Testis (tissue), 2 donors: ENCODE data around the gene INSIG1.

Experiments
- CTCF ChIP-seq, 3 experiments: fragments of 450-650 bp in 2 of 3; fragments of 200-600 bp in 1 of 3; sonication (generic) in 1 of 3; IDR thresholded peaks; one replicate each; pipeline ENCODE4 v1.5.1; 2016 to 2019; ENCODE audit warnings: antibody characterized with exemption in 3 of 3, mild to moderate bottlenecking in 2 of 3, moderate library complexity in 1 of 3
- POLR2A ChIP-seq: fragments of 450-650 bp; IDR thresholded peaks from one replicate; pipeline ENCODE4 v1.6.1; 2017; ENCODE audit warnings: antibody characterized with exemption, mild to moderate bottlenecking, moderate library complexity

GRCh38 chr7:155354371-155355048 lies 56.8 kb downstream of the INSIG1 start:
- no peak for TF ChIP-seq CTCF (IDR thresholded peaks at IDR 0.05)
- TF ChIP-seq POLR2A, result no peak
